IMR-90 (cell line): ENCODE results near the gene MUTYH. TPM values are rescaled to one million over a fixed set of nuclear protein-coding genes. Genes with fewer than 3 reads are reported as not detected.

Source experiments
- ATAC-seq: fragments of 200-7000 bp; cut with Tn5 transposase; 2 replicates; pipeline ENCODE4 v1.9.1; 2020; ENCODE audit warnings: low read depth, mild to moderate bottlenecking, moderate library complexity
- BruUV-seq: library from RNA; stranded (reverse); fragments of 400-500 nt; replicated peaks from 2 replicates; lab custom pipeline; 2021; lab: Mats Ljungman, UMichigan
- CTCF ChIA-PET: fragments of 300-600 bp; formaldehyde crosslinking; extraction: SDS; loops from one replicate; lab custom pipeline; 2021; ENCODE audit warnings: antibody characterized with exemption; lab: Yijun Ruan, JAX
- POLR2A ChIA-PET: fragments of 300-600 bp; sonication (Branson Sonifier 250); formaldehyde crosslinking; loops from one replicate; lab custom pipeline; 2022; ENCODE audit warnings: antibody characterized with exemption; ENCODE audit not compliant: unreplicated experiment; lab: Charles Lee
- DNase-seq: peaks from one replicate; pipeline ENCODE4 v3.0.0; 2013
- H2AFZ ChIP-seq: replicated peaks from 2 replicates; pipeline ENCODE3; 2013; ENCODE audit warnings: low read length, mild to moderate bottlenecking; ENCODE audit not compliant: poor library complexity
- H2AK5ac ChIP-seq: 2 replicates; pipeline ENCODE4 v1.6.1; 2013; ENCODE audit warnings: low read depth, low read length, inconsistent platforms
- H2AK9ac ChIP-seq: replicated peaks from 2 replicates; pipeline ENCODE3; 2013; ENCODE audit warnings: mild to moderate bottlenecking, low read depth, low read length, moderate library complexity; ENCODE audit not compliant: poor library complexity
- H2BK120ac ChIP-seq: 2 replicates; pipeline ENCODE4 v1.6.1; 2013; ENCODE audit warnings: low read depth, low read length, inconsistent platforms
- H2BK15ac ChIP-seq: 3 replicates; pipeline ENCODE4 v1.6.1; 2013; ENCODE audit warnings: low read depth, low read length, inconsistent platforms
- H2BK20ac ChIP-seq: 2 replicates; pipeline ENCODE4 v1.6.1; 2013; ENCODE audit warnings: low read depth, mild to moderate bottlenecking, inconsistent platforms, low read length, moderate library complexity
- H2BK5ac ChIP-seq: 2 replicates; pipeline ENCODE4 v1.6.1; 2013; ENCODE audit warnings: mild to moderate bottlenecking, low read depth, low read length, inconsistent platforms; ENCODE audit not compliant: poor library complexity, severe bottlenecking
- H3K14ac ChIP-seq: replicated peaks from 2 replicates; pipeline ENCODE4 v1.6.1; 2013; ENCODE audit warnings: low read depth, low read length, inconsistent platforms
- H3K18ac ChIP-seq: 2 replicates; pipeline ENCODE4 v1.6.1; 2013; ENCODE audit warnings: low read depth, low read length, control low read depth
- H3K23ac ChIP-seq: 2 replicates; pipeline ENCODE4 v1.6.1; 2013; ENCODE audit warnings: low read depth, low read length, inconsistent platforms
- H3K27ac ChIP-seq: 2 replicates; pipeline ENCODE4 v1.5.1; 2013; ENCODE audit warnings: mild to moderate bottlenecking, control low read depth, low read length; ENCODE audit not compliant: insufficient read depth
- H3K27me3 ChIP-seq: 2 replicates; pipeline ENCODE4 v1.6.1; 2013; ENCODE audit warnings: low read length; ENCODE audit not compliant: control insufficient read depth, insufficient read depth
- H3K36me3 ChIP-seq: 2 replicates; pipeline ENCODE4 v1.6.1; 2013; ENCODE audit warnings: low read length, mixed read lengths; ENCODE audit not compliant: control insufficient read depth, insufficient read depth
- H3K4ac ChIP-seq: 2 replicates; pipeline ENCODE4 v1.6.1; 2013; ENCODE audit warnings: low read depth, low read length, inconsistent platforms
- H3K4me1 ChIP-seq: 2 replicates; pipeline ENCODE4 v1.6.1; 2013; ENCODE audit warnings: low read length, mixed read lengths; ENCODE audit not compliant: control insufficient read depth, insufficient read depth
- H3K4me2 ChIP-seq: 2 replicates; pipeline ENCODE4 v1.6.1; 2013; ENCODE audit warnings: low read depth, mild to moderate bottlenecking, control low read depth, low read length, moderate library complexity
- H3K4me3 ChIP-seq: 2 replicates; pipeline ENCODE4 v1.5.1; 2013; ENCODE audit warnings: low read depth, mild to moderate bottlenecking, control low read depth, low read length, moderate library complexity; ENCODE audit not compliant: insufficient read depth
- H3K56ac ChIP-seq: 2 replicates; pipeline ENCODE4 v1.6.1; 2013; ENCODE audit warnings: low read length, inconsistent platforms; ENCODE audit not compliant: insufficient read depth; ENCODE audit errors: extremely low read depth
- H3K79me1 ChIP-seq, 2 experiments: 2 replicates each; pipeline ENCODE4 v1.6.1; 2013; ENCODE audit warnings: low read length in 2 of 2, inconsistent platforms in 1 of 2, low read depth in 1 of 2
- H3K9ac ChIP-seq: 2 replicates; pipeline ENCODE4 v1.6.1; 2013; ENCODE audit warnings: low read depth, low read length, control low read depth
- H3K9me1 ChIP-seq: 2 replicates; pipeline ENCODE4 v1.6.1; 2013; ENCODE audit warnings: low read length, inconsistent platforms; ENCODE audit not compliant: insufficient read depth
- H3K9me3 ChIP-seq: 2 replicates; pipeline ENCODE4 v1.6.1; 2013; ENCODE audit warnings: low read length; ENCODE audit not compliant: control insufficient read depth, insufficient read depth
- H4K20me1 ChIP-seq: 2 replicates; pipeline ENCODE4 v1.6.1; 2013; ENCODE audit warnings: low read length, inconsistent platforms; ENCODE audit not compliant: insufficient read depth
- H4K5ac ChIP-seq: 2 replicates; pipeline ENCODE4 v1.6.1; 2013; ENCODE audit warnings: mild to moderate bottlenecking, low read depth, low read length, control low read depth
- H4K8ac ChIP-seq, 2 experiments: 2 replicates each; pipeline ENCODE4 v1.6.1; 2013; ENCODE audit warnings: low read depth in 2 of 2, low read length in 2 of 2, control low read depth in 1 of 2, inconsistent platforms in 1 of 2
- H4K91ac ChIP-seq: 2 replicates; pipeline ENCODE4 v1.6.1; 2013; ENCODE audit warnings: low read depth, low read length, inconsistent platforms; ENCODE audit not compliant: insufficient read depth
- NFE2L2 ChIP-seq: fragments of 150-350 bp; IDR thresholded peaks from 2 replicates; pipeline ENCODE4 v1.6.1; 2016; ENCODE audit warnings: low read depth, mild to moderate bottlenecking, low read length
- RAD21 ChIP-seq: IDR thresholded peaks from 2 replicates; pipeline ENCODE4 v1.6.1; 2012; ENCODE audit warnings: low read length, improper control_type of control experiment
- SMC3 ChIP-seq: fragments of 150-350 bp; IDR thresholded peaks from 2 replicates; pipeline ENCODE4 v1.6.1; 2016; ENCODE audit warnings: low read depth, mild to moderate bottlenecking, antibody characterized with exemption, low read length, moderate library complexity
- WGBS, 2 experiments: methylation state at CpG; one replicate each; pipeline versions ENCODE4 v1.1.5 to v1.1.7; 2013; ENCODE audit warnings: missing lambda C conversion rate in 2 of 2; ENCODE audit not compliant: insufficient read length in 1 of 2; ENCODE audit errors: extremely low coverage in 2 of 2; 5-methylcytosine and 5-hydroxymethylcytosine counted together
- dilution Hi-C: fragments of 300-500 bp; cut with HindIII; formaldehyde crosslinking; loops from one replicate; pipeline ENCODE4 v1.14.3; 2018; ENCODE audit warnings: low sequenced_read_pairs; ENCODE audit not compliant: unreplicated experiment
- in situ Hi-C: fragments of 300-500 bp; cut with MboI; formaldehyde crosslinking; loops from 3 replicates; pipeline ENCODE4 v1.14.3; 2019; ENCODE audit warnings: low sequenced_read_pairs, inconsistent platforms, mixed read lengths
- intact Hi-C: fragments of 100-400 bp; cut with micrococcal nuclease; formaldehyde crosslinking; loops from 2 replicates; pipeline ENCODE4 v1.10.0; 2022
- polyA plus RNA-seq, 3 experiments: library from polyadenylated mRNA; depleted of rRNA; stranded (reverse); fragments of >200 nt; gene quantifications; 2 replicates each; pipeline ENCODE4 v1.2.3, GENCODE V29; 2012; ENCODE audit warnings: low replicate concordance in 1 of 3
- total RNA-seq: library from RNA; depleted of rRNA; stranded (reverse); fragments of >200 nt; gene quantifications from 2 replicates; pipeline ENCODE4 v1.2.3, GENCODE V29; 2012
- TF ChIP-seq, protein P1 (sequence below): conservative IDR thresholded peaks from 2 replicates; pipeline ENCODE4 v1.5.1; 2012; ENCODE audit warnings: mild to moderate bottlenecking, low read depth, low read length, improper control_type of control experiment

The MUTYH gene
- total and polyA plus RNA-seq, 2 of the 4 experiments (the other 2 are of a cell fraction) = 9.1 to 14.6 TPM

DNA sequence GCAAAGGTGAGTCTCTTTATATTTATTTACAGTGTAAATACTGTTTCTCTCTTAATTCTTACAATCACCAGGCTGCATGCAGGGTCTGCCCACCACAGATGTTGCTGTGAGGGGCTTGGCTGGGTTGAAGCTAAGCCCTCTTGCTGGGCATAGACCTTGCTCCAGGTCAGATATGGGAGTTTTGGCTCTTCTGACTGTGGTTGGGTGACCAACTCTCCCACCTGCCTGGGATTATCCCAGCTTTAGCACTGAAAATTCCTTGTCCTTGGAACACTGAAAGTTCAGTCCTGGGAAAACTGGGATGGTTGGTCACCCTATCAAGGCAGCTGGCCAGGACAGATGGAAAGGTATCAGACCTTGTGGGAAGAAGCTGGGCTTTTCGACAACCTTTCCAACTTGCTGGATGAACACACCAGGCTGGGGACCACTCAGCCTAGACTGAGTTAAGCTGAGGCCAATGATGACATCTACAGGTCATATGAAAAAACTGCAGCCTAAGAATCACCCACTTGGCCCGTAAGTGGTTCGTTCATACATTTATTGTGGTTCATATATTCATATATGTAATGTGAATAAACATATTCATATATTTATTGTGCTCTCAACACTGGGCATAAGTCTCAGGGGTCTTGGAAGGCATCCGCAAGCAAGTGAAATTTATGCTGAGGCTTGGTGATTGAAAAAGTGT lies 40.1 kb downstream of the MUTYH start:
- Histone ChIP-seq H3K56ac (no peak overlapping the region), H3K27me3 (no peaks in the 10 kb centered on the region), H3K9ac (no peak overlapping the region), H4K91ac (no peak overlapping the region), H2BK120ac (no peak overlapping the region), H2AK5ac (no peak overlapping the region), H2BK5ac (no peak overlapping the region), H4K5ac (no peak overlapping the region), H3K4me1 (peaks cover 4% of the 10 kb centered on the region; the same call in 1 of the 2 replicates), H2AFZ (peak overlapping the region; percentile 23), H3K9me3 (no peaks in the 10 kb centered on the region), H3K23ac (no peak overlapping the region), H2BK20ac (no peak overlapping the region), H3K18ac (no peak overlapping the region), H3K36me3 (no peaks in the 10 kb centered on the region), H3K14ac (no peak overlapping the region), H3K79me1 (peaks cover 0 to 11% of the 10 kb centered on the region in 2 experiments; a peak in 2 of 4 replicates), H3K4ac (no peak overlapping the region), H3K27ac (no peak overlapping the region), H2BK15ac (no peak overlapping the region), H2AK9ac (no peak overlapping the region), H3K4me2 (no peak overlapping the region), H3K9me1 (peaks cover 3% of the 10 kb centered on the region; the same call in 1 of the 2 replicates), H4K8ac (no peak overlapping the region), H3K4me3 (no peak overlapping the region), H4K20me1 (no peaks in the 10 kb centered on the region)
- DNase-seq = peak; percentile 84
- dilution Hi-C loops = no loop called here
- peak; percentile 92 for TF ChIP-seq RAD21
- TF ChIP-seq, protein P1, sequence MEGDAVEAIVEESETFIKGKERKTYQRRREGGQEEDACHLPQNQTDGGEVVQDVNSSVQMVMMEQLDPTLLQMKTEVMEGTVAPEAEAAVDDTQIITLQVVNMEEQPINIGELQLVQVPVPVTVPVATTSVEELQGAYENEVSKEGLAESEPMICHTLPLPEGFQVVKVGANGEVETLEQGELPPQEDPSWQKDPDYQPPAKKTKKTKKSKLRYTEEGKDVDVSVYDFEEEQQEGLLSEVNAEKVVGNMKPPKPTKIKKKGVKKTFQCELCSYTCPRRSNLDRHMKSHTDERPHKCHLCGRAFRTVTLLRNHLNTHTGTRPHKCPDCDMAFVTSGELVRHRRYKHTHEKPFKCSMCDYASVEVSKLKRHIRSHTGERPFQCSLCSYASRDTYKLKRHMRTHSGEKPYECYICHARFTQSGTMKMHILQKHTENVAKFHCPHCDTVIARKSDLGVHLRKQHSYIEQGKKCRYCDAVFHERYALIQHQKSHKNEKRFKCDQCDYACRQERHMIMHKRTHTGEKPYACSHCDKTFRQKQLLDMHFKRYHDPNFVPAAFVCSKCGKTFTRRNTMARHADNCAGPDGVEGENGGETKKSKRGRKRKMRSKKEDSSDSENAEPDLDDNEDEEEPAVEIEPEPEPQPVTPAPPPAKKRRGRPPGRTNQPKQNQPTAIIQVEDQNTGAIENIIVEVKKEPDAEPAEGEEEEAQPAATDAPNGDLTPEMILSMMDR = peak; percentile 86
- no peak for TF ChIP-seq NFE2L2
- peak; percentile 91 for TF ChIP-seq SMC3
- POLR2A ChIA-PET = interaction anchor here (0.6 kb wide), 1 partner anchor 1408 kb away, joined by 3 read pairs; no protein-coding TSS in a partner anchor
- CTCF ChIA-PET = interaction anchor here (0.5 to 7.2 kb wide), 8 partner anchors 9 to 286 kb away, joined by 3 to 53 read pairs (median 3); no protein-coding TSS in a partner anchor
- BruUV-seq = no TSS peak
- WGBS, 2 experiments = 20% methylated on average over 1 of the region's 4 CpGs; no CpG with 5 or more reads in 1 of the 2 experiments
- in situ Hi-C loops = loop anchor here (5.0 to 10.0 kb wide), 2 partner anchors 288 to 465 kb away; partner anchors contain the start of genes HECTD3 and UROD
- ATAC-seq = peak; percentile 17; the same call in 1 of the 2 replicates
- intact Hi-C loops = loop anchor here (1.0 to 10.0 kb wide), 7 partner anchors 93 to 583 kb away; partner anchors contain the start of genes BTBD19, DYNLT4, PLK3 and RNU5D-1
